ENCODE measurements around the gene GTF3C2. TPM values are rescaled to one million over a fixed set of nuclear protein-coding genes. Genes with fewer than 3 reads are reported as not detected.

GTF3C2 gene
- total and polyA plus RNA-seq, 4 donors: 9.7 to 20.6 (median 14.7) TPM

- TF ChIP-seq NR2F2 (IDR thresholded peaks at IDR 0.05) (no peak), JUND (IDR thresholded peaks at IDR 0.05) (no peak)
- H3K27ac ChIP-seq (ENCODE audit: low read depth in 1 of 2, low read length in 2 of 2): no peak overlapping the region
- DNase-seq (ENCODE audit: low spot score): no peak
- WGBS: 95% methylated on average over 4 of the region's 4 CpGs
- no peaks in the 10 kb centered on the region for H3K9me3 ChIP-seq (ENCODE audit: control insufficient read depth in 4 of 4, low read length in 3 of 4)
- H3K4me1 ChIP-seq (ENCODE audit: control insufficient read depth in 4 of 4, insufficient read depth in 4 of 4, low read length in 3 of 4): peaks cover 1 to 6% (median 2%) of the 10 kb centered on the region in 4 donors
- H3K27me3 ChIP-seq (ENCODE audit: control insufficient read depth in 4 of 4, insufficient read depth in 4 of 4, low read length in 3 of 4): no peaks in the 10 kb centered on the region
- peaks cover 4 to 41% (median 29%) of the 10 kb centered on the region in 4 donors for H3K36me3 ChIP-seq (ENCODE audit: control insufficient read depth in 4 of 4, insufficient read depth in 3 of 4, low read depth in 1 of 4, low read length in 3 of 4)
- H3K9ac ChIP-seq (ENCODE audit: low read depth in 1 of 2, low read length in 2 of 2): no peak overlapping the region
- no peak overlapping the region for H3K4me3 ChIP-seq (ENCODE audit: low read depth in 1 of 3, low read length in 3 of 3)
These were observed 6.3 kb upstream of the GTF3C2 start for GRCh38 chr2:27362678-27363420.

- DNase-seq (ENCODE audit: low spot score): no peak
- H3K27me3 ChIP-seq (ENCODE audit: control insufficient read depth in 4 of 4, insufficient read depth in 4 of 4, low read length in 3 of 4): no peaks in the 10 kb centered on the region
- TF ChIP-seq MAX (IDR thresholded peaks at IDR 0.05) (no peak), HNF4G (IDR thresholded peaks at IDR 0.05) (no peak), JUND (IDR thresholded peaks at IDR 0.05) (no peak), HNF4A (conservative IDR thresholded peaks at IDR 0.05) (no peak), RAD21 (IDR thresholded peaks at IDR 0.05) (no peak), GABPA (IDR thresholded peaks at IDR 0.05 in 1 of 2, conservative IDR thresholded peaks at IDR 0.05 in 1 of 2) (no peak), YY1 (IDR thresholded peaks at IDR 0.05) (no peak), ZBTB33 (IDR thresholded peaks at IDR 0.05) (no peak), EGR1 (IDR thresholded peaks at IDR 0.05; ENCODE audit: low read depth in 2 of 2) (no peak), SP1 (IDR thresholded peaks at IDR 0.05) (no peak), RXRA (IDR thresholded peaks at IDR 0.05) (no peak), FOXA1 (IDR thresholded peaks at IDR 0.05) (no peak), FOXA2 (IDR thresholded peaks at IDR 0.05) (no peak), CTCF (IDR thresholded peaks at IDR 0.05; ENCODE audit: low read depth, low read length, missing input control) (no peak), TAF1 (conservative IDR thresholded peaks at IDR 0.05) (no peak), NR2F2 (IDR thresholded peaks at IDR 0.05) (no peak)
- TF ChIP-seq, protein P1, sequence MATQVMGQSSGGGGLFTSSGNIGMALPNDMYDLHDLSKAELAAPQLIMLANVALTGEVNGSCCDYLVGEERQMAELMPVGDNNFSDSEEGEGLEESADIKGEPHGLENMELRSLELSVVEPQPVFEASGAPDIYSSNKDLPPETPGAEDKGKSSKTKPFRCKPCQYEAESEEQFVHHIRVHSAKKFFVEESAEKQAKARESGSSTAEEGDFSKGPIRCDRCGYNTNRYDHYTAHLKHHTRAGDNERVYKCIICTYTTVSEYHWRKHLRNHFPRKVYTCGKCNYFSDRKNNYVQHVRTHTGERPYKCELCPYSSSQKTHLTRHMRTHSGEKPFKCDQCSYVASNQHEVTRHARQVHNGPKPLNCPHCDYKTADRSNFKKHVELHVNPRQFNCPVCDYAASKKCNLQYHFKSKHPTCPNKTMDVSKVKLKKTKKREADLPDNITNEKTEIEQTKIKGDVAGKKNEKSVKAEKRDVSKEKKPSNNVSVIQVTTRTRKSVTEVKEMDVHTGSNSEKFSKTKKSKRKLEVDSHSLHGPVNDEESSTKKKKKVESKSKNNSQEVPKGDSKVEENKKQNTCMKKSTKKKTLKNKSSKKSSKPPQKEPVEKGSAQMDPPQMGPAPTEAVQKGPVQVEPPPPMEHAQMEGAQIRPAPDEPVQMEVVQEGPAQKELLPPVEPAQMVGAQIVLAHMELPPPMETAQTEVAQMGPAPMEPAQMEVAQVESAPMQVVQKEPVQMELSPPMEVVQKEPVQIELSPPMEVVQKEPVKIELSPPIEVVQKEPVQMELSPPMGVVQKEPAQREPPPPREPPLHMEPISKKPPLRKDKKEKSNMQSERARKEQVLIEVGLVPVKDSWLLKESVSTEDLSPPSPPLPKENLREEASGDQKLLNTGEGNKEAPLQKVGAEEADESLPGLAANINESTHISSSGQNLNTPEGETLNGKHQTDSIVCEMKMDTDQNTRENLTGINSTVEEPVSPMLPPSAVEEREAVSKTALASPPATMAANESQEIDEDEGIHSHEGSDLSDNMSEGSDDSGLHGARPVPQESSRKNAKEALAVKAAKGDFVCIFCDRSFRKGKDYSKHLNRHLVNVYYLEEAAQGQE (IDR thresholded peaks at IDR 0.05): no peak
- TF ChIP-seq, protein P2, sequence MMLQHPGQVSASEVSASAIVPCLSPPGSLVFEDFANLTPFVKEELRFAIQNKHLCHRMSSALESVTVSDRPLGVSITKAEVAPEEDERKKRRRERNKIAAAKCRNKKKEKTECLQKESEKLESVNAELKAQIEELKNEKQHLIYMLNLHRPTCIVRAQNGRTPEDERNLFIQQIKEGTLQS (IDR thresholded peaks at IDR 0.05): no peak
- H3K36me3 ChIP-seq (ENCODE audit: control insufficient read depth in 4 of 4, insufficient read depth in 3 of 4, low read depth in 1 of 4, low read length in 3 of 4): no peaks in the 10 kb centered on the region
- H3K9me3 ChIP-seq (ENCODE audit: control insufficient read depth in 4 of 4, low read length in 3 of 4): no peaks in the 10 kb centered on the region
- peak overlapping the region; percentile 85 to 88 for H3K9ac ChIP-seq (ENCODE audit: low read depth in 1 of 2, low read length in 2 of 2)
- H3K27ac ChIP-seq (ENCODE audit: low read depth in 1 of 2, low read length in 2 of 2): peak overlapping the region; percentile 90 to 95
- peaks cover 10 to 29% (median 25%) of the 10 kb centered on the region in 4 donors for H3K4me1 ChIP-seq (ENCODE audit: control insufficient read depth in 4 of 4, insufficient read depth in 4 of 4, low read length in 3 of 4)
- peak overlapping the region; percentile 89 to 100 (median 99) for H3K4me3 ChIP-seq (ENCODE audit: low read depth in 1 of 3, low read length in 3 of 3)
- under 1% methylated on average over 12 of the region's 12 CpGs for WGBS
These were observed 545 bp downstream of the GTF3C2 start for GRCh38 chr2:27356056-27356381.

Measured in liver (tissue), 9 donors.